Fibroblast of lung (primary cell): ENCODE results near the gene CYP24A1.

Source experiments
- EZH2 ChIP-seq: IDR thresholded peaks from 2 replicates; pipeline ENCODE4 v1.5.1; 2012; ENCODE audit warnings: low read length, control low read depth, mild to moderate bottlenecking; ENCODE audit errors: missing control alignments
- TF ChIP-seq, protein P1 (sequence below), 2 donors: IDR thresholded peaks in 1 of 2; conservative IDR thresholded peaks in 1 of 2; 1 replicate in 1 of 2; 2 replicates in 1 of 2; pipeline ENCODE4 v1.5.1; 2011 to 2012; ENCODE audit warnings: low read length in 2 of 2, control low read depth in 1 of 2, inconsistent platforms in 1 of 2, low read depth in 1 of 2, mild to moderate bottlenecking in 1 of 2

DNA sequence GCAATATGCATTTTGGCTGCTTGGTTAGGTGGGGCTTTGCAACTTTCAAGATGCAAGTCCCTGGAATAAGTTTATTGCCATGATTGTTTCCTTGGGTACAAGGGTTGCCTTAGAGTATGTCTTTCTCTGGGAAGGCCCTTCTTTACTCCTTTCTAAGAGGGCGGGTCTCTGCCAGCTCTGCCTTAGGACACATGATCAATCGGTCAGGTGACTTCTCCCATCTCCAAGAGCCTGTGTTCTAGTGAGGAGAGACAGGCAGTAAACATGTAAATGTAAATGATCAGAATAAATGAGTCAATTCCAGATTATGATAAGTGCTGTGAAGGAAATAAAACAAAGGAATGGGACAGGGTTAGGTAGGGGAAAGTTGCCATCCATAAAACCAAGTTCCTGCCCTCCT lies 60.2 kb downstream of the CYP24A1 start:
- TF ChIP-seq, protein P1, sequence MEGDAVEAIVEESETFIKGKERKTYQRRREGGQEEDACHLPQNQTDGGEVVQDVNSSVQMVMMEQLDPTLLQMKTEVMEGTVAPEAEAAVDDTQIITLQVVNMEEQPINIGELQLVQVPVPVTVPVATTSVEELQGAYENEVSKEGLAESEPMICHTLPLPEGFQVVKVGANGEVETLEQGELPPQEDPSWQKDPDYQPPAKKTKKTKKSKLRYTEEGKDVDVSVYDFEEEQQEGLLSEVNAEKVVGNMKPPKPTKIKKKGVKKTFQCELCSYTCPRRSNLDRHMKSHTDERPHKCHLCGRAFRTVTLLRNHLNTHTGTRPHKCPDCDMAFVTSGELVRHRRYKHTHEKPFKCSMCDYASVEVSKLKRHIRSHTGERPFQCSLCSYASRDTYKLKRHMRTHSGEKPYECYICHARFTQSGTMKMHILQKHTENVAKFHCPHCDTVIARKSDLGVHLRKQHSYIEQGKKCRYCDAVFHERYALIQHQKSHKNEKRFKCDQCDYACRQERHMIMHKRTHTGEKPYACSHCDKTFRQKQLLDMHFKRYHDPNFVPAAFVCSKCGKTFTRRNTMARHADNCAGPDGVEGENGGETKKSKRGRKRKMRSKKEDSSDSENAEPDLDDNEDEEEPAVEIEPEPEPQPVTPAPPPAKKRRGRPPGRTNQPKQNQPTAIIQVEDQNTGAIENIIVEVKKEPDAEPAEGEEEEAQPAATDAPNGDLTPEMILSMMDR (conservative IDR thresholded peaks at IDR 0.05 in 1 of 2, IDR thresholded peaks at IDR 0.05 in 1 of 2; ENCODE audit: low read depth in 1 of 2, low read length in 2 of 2), result no peak
- TF ChIP-seq EZH2, result no peak
